ENCODE data around the gene UBAP2. TPM values are rescaled to one million over a fixed set of nuclear protein-coding genes. Genes with fewer than 3 reads are reported as not detected.

Gene UBAP2
- total RNA-seq, 1 donor from 2014 or later, result 73.3 TPM

DNA sequence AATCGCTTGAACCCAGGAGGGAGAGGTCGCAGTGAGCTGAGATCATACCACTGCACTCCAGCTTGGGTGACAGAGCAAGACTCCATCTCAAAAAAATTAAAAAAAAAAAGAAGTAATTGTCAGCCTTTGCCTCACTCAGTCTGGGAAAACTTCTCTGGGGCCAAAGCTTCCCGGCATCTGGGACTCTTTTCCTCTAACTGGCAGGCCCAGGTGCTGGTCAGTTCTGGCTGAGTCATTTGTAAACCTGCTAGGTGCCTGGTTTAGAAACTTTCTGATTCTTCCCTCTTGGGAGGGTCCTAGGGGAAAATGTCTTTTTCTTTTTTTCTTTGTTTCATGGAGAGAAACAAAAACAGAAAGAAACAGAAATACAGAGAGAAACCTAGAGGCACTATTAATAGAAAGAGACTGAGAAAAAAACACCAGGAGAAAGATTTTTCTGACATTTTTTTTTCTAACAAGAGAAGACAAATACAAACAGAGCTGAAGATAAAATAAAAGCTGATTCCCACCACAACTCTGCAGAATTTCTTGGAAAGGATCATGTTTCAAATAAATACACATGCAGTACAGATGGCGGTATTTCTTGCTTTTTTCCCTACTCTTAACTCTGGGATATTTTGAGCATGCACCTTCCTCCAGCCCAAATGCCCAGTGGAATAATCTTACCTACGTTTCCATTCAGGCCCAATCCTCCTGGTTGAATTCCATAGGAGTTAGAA, 22.1 kb upstream of the UBAP2 start:
- Histone ChIP-seq H3K27ac (ENCODE audit: low read depth, low read length) (no peak overlapping the region), H3K36me3 (ENCODE audit: insufficient read depth, low read length) (no peaks in the 10 kb centered on the region), H3K27me3 (ENCODE audit: insufficient read depth, low read length) (no peaks in the 10 kb centered on the region), H3K4me1 (ENCODE audit: insufficient read depth, low read length) (peaks cover 15% of the 10 kb centered on the region), H2AFZ (ENCODE audit: low read depth, low read length) (no peak overlapping the region), H4K20me1 (ENCODE audit: insufficient read depth, low read length) (no peaks in the 10 kb centered on the region), H3K4me3 (ENCODE audit: insufficient read depth, low read depth, low read length) (no peak overlapping the region), H3K79me2 (ENCODE audit: insufficient read depth, low read length) (no peaks in the 10 kb centered on the region), H3K9ac (ENCODE audit: low read length) (no peak overlapping the region), H3K9me3 (ENCODE audit: insufficient read depth, low read depth, low read length) (no peaks in the 10 kb centered on the region), H3K4me2 (ENCODE audit: low read length) (no peak overlapping the region)
- H3K36me3 Mint-ChIP-seq (ENCODE audit: low read depth, unreplicated experiment), result no peaks in the 10 kb centered on the region
- H3K9me3 Mint-ChIP-seq (ENCODE audit: unreplicated experiment), result no peaks in the 10 kb centered on the region
- FAIRE-seq, result no peak
- TF ChIP-seq, protein P1, sequence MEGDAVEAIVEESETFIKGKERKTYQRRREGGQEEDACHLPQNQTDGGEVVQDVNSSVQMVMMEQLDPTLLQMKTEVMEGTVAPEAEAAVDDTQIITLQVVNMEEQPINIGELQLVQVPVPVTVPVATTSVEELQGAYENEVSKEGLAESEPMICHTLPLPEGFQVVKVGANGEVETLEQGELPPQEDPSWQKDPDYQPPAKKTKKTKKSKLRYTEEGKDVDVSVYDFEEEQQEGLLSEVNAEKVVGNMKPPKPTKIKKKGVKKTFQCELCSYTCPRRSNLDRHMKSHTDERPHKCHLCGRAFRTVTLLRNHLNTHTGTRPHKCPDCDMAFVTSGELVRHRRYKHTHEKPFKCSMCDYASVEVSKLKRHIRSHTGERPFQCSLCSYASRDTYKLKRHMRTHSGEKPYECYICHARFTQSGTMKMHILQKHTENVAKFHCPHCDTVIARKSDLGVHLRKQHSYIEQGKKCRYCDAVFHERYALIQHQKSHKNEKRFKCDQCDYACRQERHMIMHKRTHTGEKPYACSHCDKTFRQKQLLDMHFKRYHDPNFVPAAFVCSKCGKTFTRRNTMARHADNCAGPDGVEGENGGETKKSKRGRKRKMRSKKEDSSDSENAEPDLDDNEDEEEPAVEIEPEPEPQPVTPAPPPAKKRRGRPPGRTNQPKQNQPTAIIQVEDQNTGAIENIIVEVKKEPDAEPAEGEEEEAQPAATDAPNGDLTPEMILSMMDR (IDR thresholded peaks at IDR 0.05; ENCODE audit: insufficient read depth, low read depth, low read length), result no peak
- TF ChIP-seq EZH2 (IDR thresholded peaks at IDR 0.05; ENCODE audit: insufficient read depth, low read length), result no peak
- no peak for DNase-seq (ENCODE audit: low read depth)
- peaks cover 28% of the 10 kb centered on the region for H3K4me1 Mint-ChIP-seq (ENCODE audit: low read depth, unreplicated experiment)
- no peak overlapping the region for H3K27ac Mint-ChIP-seq (ENCODE audit: unreplicated experiment)
- H3K4me3 Mint-ChIP-seq (ENCODE audit: unreplicated experiment), result no peak overlapping the region
- H3K27me3 Mint-ChIP-seq (ENCODE audit: low read depth, unreplicated experiment), result no peaks in the 10 kb centered on the region

DNA sequence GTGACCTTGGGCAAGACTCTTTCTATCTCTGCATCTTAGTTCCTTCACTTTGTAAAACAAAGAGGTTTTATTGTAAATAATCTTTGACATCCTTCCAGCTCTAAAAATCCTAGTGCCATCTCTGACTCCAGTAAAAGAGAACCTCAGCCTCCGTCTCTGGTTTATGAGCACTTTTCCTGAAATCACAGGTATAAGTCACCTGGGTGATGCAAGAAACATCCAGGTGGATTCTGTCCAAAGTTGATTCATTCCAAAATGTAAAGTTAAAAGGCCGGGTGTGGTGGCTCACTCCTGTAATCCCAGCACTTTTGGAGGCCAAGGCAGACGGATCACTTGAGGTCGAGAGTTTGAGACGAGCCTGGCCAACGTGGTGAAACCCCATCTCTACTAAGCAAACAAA, 21.1 kb upstream of the UBAP2 start:
- DNase-seq (ENCODE audit: low read depth) (no peak), FAIRE-seq (no peak)
- peaks cover 15% of the 10 kb centered on the region for H3K4me1 ChIP-seq (ENCODE audit: insufficient read depth, low read length)
- no peak overlapping the region for H2AFZ ChIP-seq (ENCODE audit: low read depth, low read length)
- Mint-ChIP-seq H3K4me3 (ENCODE audit: unreplicated experiment) (no peak overlapping the region), H3K9me3 (ENCODE audit: unreplicated experiment) (no peaks in the 10 kb centered on the region), H3K27me3 (ENCODE audit: low read depth, unreplicated experiment) (no peaks in the 10 kb centered on the region), H3K4me1 (ENCODE audit: low read depth, unreplicated experiment) (peaks cover 28% of the 10 kb centered on the region), H3K27ac (ENCODE audit: unreplicated experiment) (no peak overlapping the region), H3K36me3 (ENCODE audit: low read depth, unreplicated experiment) (no peaks in the 10 kb centered on the region)
- no peak overlapping the region for H3K27ac ChIP-seq (ENCODE audit: low read depth, low read length)
- H4K20me1 ChIP-seq (ENCODE audit: insufficient read depth, low read length), result no peaks in the 10 kb centered on the region
- H3K9ac ChIP-seq (ENCODE audit: low read length), result no peak overlapping the region
- H3K4me3 ChIP-seq (ENCODE audit: insufficient read depth, low read depth, low read length), result no peak overlapping the region
- no peaks in the 10 kb centered on the region for H3K79me2 ChIP-seq (ENCODE audit: insufficient read depth, low read length)
- H3K27me3 ChIP-seq (ENCODE audit: insufficient read depth, low read length), result no peaks in the 10 kb centered on the region
- TF ChIP-seq EZH2 (IDR thresholded peaks at IDR 0.05; ENCODE audit: insufficient read depth, low read length), result no peak
- TF ChIP-seq, protein P1 (IDR thresholded peaks at IDR 0.05; ENCODE audit: insufficient read depth, low read depth, low read length), result no peak
- no peaks in the 10 kb centered on the region for H3K9me3 ChIP-seq (ENCODE audit: insufficient read depth, low read depth, low read length)
- H3K36me3 ChIP-seq (ENCODE audit: insufficient read depth, low read length), result no peaks in the 10 kb centered on the region
- no peak overlapping the region for H3K4me2 ChIP-seq (ENCODE audit: low read length)

DNA sequence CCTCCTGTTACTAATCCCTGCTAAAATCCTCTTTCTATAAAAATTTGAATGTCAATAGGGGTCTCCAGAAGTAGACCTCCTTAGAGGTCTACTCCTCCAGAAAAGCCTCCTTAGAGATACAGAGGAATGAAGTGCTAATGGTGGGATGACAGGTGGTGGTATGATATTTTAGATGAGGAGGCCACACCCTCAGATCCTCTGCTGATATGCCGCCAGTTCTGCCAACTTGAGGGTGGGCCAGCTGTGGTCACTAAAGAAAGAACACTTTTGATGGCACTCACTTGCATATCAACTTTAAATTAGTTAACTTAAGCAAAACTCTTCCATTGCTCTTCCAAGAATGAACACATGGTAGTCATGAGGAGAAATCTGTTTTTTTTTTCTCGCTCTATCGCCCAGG, 16.9 kb upstream of the UBAP2 start:
- TF ChIP-seq, protein P1 (IDR thresholded peaks at IDR 0.05; ENCODE audit: insufficient read depth, low read depth, low read length), result no peak
- TF ChIP-seq EZH2 (IDR thresholded peaks at IDR 0.05; ENCODE audit: insufficient read depth, low read length), result no peak
- DNase-seq (ENCODE audit: low read depth) (no peak), FAIRE-seq (no peak)
- Histone ChIP-seq H3K4me1 (ENCODE audit: insufficient read depth, low read length) (no peaks in the 10 kb centered on the region), H3K27me3 (ENCODE audit: insufficient read depth, low read length) (no peaks in the 10 kb centered on the region), H4K20me1 (ENCODE audit: insufficient read depth, low read length) (no peaks in the 10 kb centered on the region), H3K27ac (ENCODE audit: low read depth, low read length) (no peak overlapping the region), H2AFZ (ENCODE audit: low read depth, low read length) (no peak overlapping the region), H3K4me3 (ENCODE audit: insufficient read depth, low read depth, low read length) (no peak overlapping the region), H3K4me2 (ENCODE audit: low read length) (no peak overlapping the region), H3K79me2 (ENCODE audit: insufficient read depth, low read length) (no peaks in the 10 kb centered on the region), H3K9me3 (ENCODE audit: insufficient read depth, low read depth, low read length) (no peaks in the 10 kb centered on the region), H3K36me3 (ENCODE audit: insufficient read depth, low read length) (no peaks in the 10 kb centered on the region), H3K9ac (ENCODE audit: low read length) (no peak overlapping the region)
- Mint-ChIP-seq H3K27ac (ENCODE audit: unreplicated experiment) (no peak overlapping the region), H3K9me3 (ENCODE audit: unreplicated experiment) (no peaks in the 10 kb centered on the region), H3K4me1 (ENCODE audit: low read depth, unreplicated experiment) (no peaks in the 10 kb centered on the region), H3K36me3 (ENCODE audit: low read depth, unreplicated experiment) (no peaks in the 10 kb centered on the region), H3K4me3 (ENCODE audit: unreplicated experiment) (no peak overlapping the region), H3K27me3 (ENCODE audit: low read depth, unreplicated experiment) (no peaks in the 10 kb centered on the region)

Measured in astrocyte (in vitro differentiated cells and primary cell).